ENCODE measurements around the gene OPN3. TPM values are rescaled to one million over a fixed set of nuclear protein-coding genes. Genes with fewer than 3 reads are reported as not detected.

The OPN3 gene
- total RNA-seq, 1 donor from 2014 or later = 19.9 TPM

DNA sequence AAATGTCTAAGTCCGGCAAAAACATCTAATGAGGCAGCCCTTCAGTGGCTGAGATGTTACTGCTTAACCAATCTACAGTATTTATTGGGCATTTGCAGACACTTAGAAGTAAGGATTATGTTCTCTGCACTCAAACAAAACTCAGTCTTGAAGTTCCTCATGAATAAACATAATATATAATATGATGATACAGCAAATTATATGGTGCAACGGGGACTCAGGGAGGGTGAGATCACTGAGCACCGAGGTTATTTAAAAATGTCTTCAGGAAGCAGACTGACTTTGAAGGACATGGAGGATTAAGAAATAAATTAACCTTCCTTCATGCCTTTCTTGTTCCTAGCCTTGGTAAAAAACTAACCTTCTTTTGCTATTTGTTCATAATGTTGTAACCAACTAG lies 39.8 kb upstream of the OPN3 start:
- no peak for DNase-seq (ENCODE audit: low spot score, unreplicated experiment)
- TF ChIP-seq, protein P1, sequence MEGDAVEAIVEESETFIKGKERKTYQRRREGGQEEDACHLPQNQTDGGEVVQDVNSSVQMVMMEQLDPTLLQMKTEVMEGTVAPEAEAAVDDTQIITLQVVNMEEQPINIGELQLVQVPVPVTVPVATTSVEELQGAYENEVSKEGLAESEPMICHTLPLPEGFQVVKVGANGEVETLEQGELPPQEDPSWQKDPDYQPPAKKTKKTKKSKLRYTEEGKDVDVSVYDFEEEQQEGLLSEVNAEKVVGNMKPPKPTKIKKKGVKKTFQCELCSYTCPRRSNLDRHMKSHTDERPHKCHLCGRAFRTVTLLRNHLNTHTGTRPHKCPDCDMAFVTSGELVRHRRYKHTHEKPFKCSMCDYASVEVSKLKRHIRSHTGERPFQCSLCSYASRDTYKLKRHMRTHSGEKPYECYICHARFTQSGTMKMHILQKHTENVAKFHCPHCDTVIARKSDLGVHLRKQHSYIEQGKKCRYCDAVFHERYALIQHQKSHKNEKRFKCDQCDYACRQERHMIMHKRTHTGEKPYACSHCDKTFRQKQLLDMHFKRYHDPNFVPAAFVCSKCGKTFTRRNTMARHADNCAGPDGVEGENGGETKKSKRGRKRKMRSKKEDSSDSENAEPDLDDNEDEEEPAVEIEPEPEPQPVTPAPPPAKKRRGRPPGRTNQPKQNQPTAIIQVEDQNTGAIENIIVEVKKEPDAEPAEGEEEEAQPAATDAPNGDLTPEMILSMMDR (IDR thresholded peaks at IDR 0.05; ENCODE audit: unreplicated experiment) = no peak
- no peaks in the 10 kb centered on the region for H3K36me3 Mint-ChIP-seq (ENCODE audit: insufficient read depth)
- no peak overlapping the region for H3K4me3 Mint-ChIP-seq (ENCODE audit: low read depth)
- no peaks in the 10 kb centered on the region for H3K4me1 Mint-ChIP-seq (ENCODE audit: low read depth)
- peaks cover 5% of the 10 kb centered on the region for H3K9me3 Mint-ChIP-seq (ENCODE audit: low read depth)
- H3K27ac Mint-ChIP-seq = no peak overlapping the region
- H3K27me3 Mint-ChIP-seq = peaks cover 31% of the 10 kb centered on the region

DNA sequence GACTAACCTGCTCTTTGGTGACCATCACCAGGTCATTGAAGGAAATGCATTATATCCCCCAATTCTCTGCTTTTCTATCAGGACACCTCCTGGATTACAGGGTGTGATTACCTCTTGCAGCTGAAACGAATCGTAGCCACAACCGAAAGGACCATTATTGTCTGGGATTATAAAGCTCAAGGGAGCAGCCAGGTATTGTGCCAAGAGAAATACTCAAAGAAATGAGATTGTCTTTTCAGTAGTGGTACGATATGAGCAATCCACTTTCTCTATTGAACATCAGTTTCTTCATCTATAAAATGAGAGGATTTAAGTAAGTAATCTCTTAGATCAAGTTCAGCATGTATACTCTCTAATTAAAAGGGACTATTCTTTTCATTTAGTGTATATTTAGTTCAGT lies 39.2 kb upstream of the OPN3 start:
- H3K27me3 Mint-ChIP-seq = peaks cover 31% of the 10 kb centered on the region
- TF ChIP-seq, protein P1 (IDR thresholded peaks at IDR 0.05; ENCODE audit: unreplicated experiment) = no peak
- H3K9me3 Mint-ChIP-seq (ENCODE audit: low read depth) = peaks cover 5% of the 10 kb centered on the region
- no peaks in the 10 kb centered on the region for H3K36me3 Mint-ChIP-seq (ENCODE audit: insufficient read depth)
- no peaks in the 10 kb centered on the region for H3K4me1 Mint-ChIP-seq (ENCODE audit: low read depth)
- no peak for DNase-seq (ENCODE audit: low spot score, unreplicated experiment)
- no peak overlapping the region for H3K27ac Mint-ChIP-seq
- no peak overlapping the region for H3K4me3 Mint-ChIP-seq (ENCODE audit: low read depth)

DNA sequence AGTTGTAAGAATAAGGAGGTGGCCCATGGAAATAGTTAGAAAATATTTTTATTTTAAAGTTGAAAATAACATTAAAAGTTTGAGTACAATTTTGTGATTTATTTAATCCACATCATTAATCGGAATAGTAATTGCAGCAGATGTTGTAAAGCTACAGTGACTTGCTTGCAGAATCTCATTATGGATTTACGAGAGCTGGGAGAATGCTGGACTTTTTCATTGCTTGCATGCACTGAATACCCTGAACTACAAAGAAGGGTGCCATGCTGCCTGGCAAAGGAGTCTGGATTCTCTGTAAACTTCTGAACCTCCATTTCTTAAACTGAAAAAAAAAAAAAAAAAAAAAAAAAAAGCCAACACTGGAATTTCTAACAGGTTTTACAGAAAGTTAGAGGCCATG lies 38.4 kb upstream of the OPN3 start:
- Mint-ChIP-seq H3K9me3 (ENCODE audit: low read depth) (peaks cover 5% of the 10 kb centered on the region), H3K4me3 (ENCODE audit: low read depth) (no peak overlapping the region), H3K4me1 (ENCODE audit: low read depth) (no peaks in the 10 kb centered on the region), H3K27ac (no peak overlapping the region), H3K27me3 (peaks cover 31% of the 10 kb centered on the region), H3K36me3 (ENCODE audit: insufficient read depth) (no peaks in the 10 kb centered on the region)
- DNase-seq (ENCODE audit: low spot score, unreplicated experiment) = no peak
- TF ChIP-seq, protein P1 (IDR thresholded peaks at IDR 0.05; ENCODE audit: unreplicated experiment) = no peak

DNA sequence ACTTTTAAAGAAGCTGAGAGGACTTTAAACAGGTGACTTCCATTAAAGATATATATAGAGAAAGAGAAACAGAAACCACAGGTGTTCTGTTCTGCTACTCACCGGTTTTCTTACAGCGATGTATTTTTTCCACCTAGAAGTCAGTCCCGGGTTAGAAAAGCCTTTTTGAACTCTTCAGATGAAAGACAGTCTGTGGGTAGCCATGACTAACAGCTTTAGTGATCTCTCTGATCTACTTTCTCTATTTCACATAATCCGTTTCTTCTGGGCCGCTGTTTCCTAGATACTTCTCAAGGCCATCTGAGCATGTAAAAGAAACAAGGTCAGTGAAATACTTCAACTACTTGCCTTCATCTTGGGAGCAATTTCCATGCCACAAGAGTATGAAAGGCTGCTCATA lies 37.0 kb upstream of the OPN3 start:
- peaks cover 3% of the 10 kb centered on the region for H3K4me1 Mint-ChIP-seq (ENCODE audit: low read depth)
- DNase-seq (ENCODE audit: low spot score, unreplicated experiment) = no peak
- H3K27ac Mint-ChIP-seq = no peak overlapping the region
- TF ChIP-seq, protein P1 (IDR thresholded peaks at IDR 0.05; ENCODE audit: unreplicated experiment) = no peak
- peaks cover 12% of the 10 kb centered on the region for H3K9me3 Mint-ChIP-seq (ENCODE audit: low read depth)
- peaks cover 31% of the 10 kb centered on the region for H3K27me3 Mint-ChIP-seq
- H3K4me3 Mint-ChIP-seq (ENCODE audit: low read depth) = no peak overlapping the region
- no peaks in the 10 kb centered on the region for H3K36me3 Mint-ChIP-seq (ENCODE audit: insufficient read depth)

DNA sequence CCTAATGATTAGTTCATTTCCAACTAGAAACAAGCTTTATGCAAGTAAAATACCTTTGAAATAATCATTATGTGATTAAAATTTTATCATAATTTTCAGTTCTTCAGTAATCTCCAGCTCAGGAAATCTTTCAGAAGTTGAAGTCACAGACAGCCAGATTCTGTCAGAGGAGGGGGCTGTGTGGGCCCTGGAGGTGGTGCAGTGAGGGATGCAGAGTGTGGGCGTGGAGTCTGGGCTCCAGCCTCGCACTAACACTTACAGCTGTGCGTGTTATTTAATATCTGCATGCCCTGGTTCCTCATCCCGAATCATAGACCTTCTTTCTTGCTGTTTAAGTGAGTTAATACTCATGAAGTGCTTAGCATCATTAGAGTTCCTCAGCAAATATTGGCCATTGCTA lies 35.8 kb upstream of the OPN3 start:
- TF ChIP-seq, protein P1 (IDR thresholded peaks at IDR 0.05; ENCODE audit: unreplicated experiment) = no peak
- H3K27ac Mint-ChIP-seq = no peak overlapping the region
- peaks cover 4% of the 10 kb centered on the region for H3K4me1 Mint-ChIP-seq (ENCODE audit: low read depth)
- H3K4me3 Mint-ChIP-seq (ENCODE audit: low read depth) = no peak overlapping the region
- no peaks in the 10 kb centered on the region for H3K36me3 Mint-ChIP-seq (ENCODE audit: insufficient read depth)
- H3K9me3 Mint-ChIP-seq (ENCODE audit: low read depth) = peaks cover 7% of the 10 kb centered on the region
- no peak for DNase-seq (ENCODE audit: low spot score, unreplicated experiment)
- peaks cover 22% of the 10 kb centered on the region for H3K27me3 Mint-ChIP-seq

Data from progenitor cell of endocrine pancreas (in vitro differentiated cells).